Caco-2 (cell line): Measurements from ENCODE around the gene MYLK2. TPM values are rescaled to one million over a fixed set of nuclear protein-coding genes. Genes with fewer than 3 reads are reported as not detected.

ENCODE experiments used
- BruUV-seq: library from RNA; stranded (reverse); fragments of 400-500 nt; replicated peaks from 2 replicates; lab custom pipeline; 2021; lab: Mats Ljungman, UMichigan
- CTCF ChIA-PET: fragments of 300-600 bp; sonication (Branson Sonifier 250); formaldehyde crosslinking; loops from one replicate; lab custom pipeline; 2022; ENCODE audit warnings: antibody characterized with exemption; lab: Charles Lee
- POLR2A ChIA-PET: fragments of 300-600 bp; sonication (Branson Sonifier 250); formaldehyde crosslinking; loops from one replicate; lab custom pipeline; 2022; ENCODE audit warnings: antibody characterized with exemption; lab: Charles Lee
- DNase-seq, 2 experiments: peaks; one replicate each; pipeline versions ENCODE4 v3.0.0 to v3.0.0-alpha.2; 2020 to 2022
- H3K27me3 ChIP-seq: replicated peaks from 2 replicates; pipeline ENCODE4 v1.6.0; 2011; ENCODE audit warnings: low read length; ENCODE audit not compliant: control insufficient read depth, insufficient read depth
- H3K36me3 ChIP-seq: 2 replicates; pipeline ENCODE4 v1.5.1; 2011; ENCODE audit warnings: low read length; ENCODE audit not compliant: control insufficient read depth, insufficient read depth
- H3K4me1 ChIP-seq: fragments of 250-450 bp; sonication (Bioruptor Pico); 2 replicates; pipeline ENCODE4 v1.5.1; 2020; ENCODE audit warnings: mild to moderate bottlenecking
- H3K4me3 ChIP-seq: 2 replicates; pipeline ENCODE4 v1.5.1; 2011; ENCODE audit warnings: low read depth, mild to moderate bottlenecking, control low read depth, low read length
- H3K9me3 ChIP-seq: fragments of 250-450 bp; sonication (Bioruptor Pico); 2 replicates; pipeline ENCODE4 v1.5.1; 2020; ENCODE audit warnings: mild to moderate bottlenecking, moderate library complexity
- H3K27ac Mint-ChIP-seq: one replicate; pipeline ENCODE4 v1.8.0; 2022; ENCODE audit warnings: mixed read lengths; ENCODE audit not compliant: unreplicated experiment
- H3K27me3 Mint-ChIP-seq: one replicate; pipeline ENCODE4 v1.8.0; 2022; ENCODE audit warnings: mixed read lengths; ENCODE audit not compliant: insufficient read depth, unreplicated experiment
- H3K36me3 Mint-ChIP-seq: one replicate; pipeline ENCODE4 v1.8.0; 2022; ENCODE audit warnings: mild to moderate bottlenecking, mixed read lengths; ENCODE audit not compliant: insufficient read depth, unreplicated experiment
- H3K4me1 Mint-ChIP-seq: one replicate; pipeline ENCODE4 v1.8.0; 2022; ENCODE audit warnings: low read depth, mixed read lengths; ENCODE audit not compliant: unreplicated experiment
- H3K4me3 Mint-ChIP-seq: one replicate; pipeline ENCODE4 v1.8.0; 2022; ENCODE audit warnings: mild to moderate bottlenecking, moderate library complexity, mixed read lengths; ENCODE audit not compliant: unreplicated experiment
- H3K9me3 Mint-ChIP-seq: one replicate; pipeline ENCODE4 v1.8.0; 2022; ENCODE audit warnings: mixed read lengths; ENCODE audit not compliant: unreplicated experiment
- CTCF ChIP-seq, 2 experiments: fragments of 200-600 bp in 1 of 2; IDR thresholded peaks; 1 replicate in 1 of 2; 2 replicates in 1 of 2; pipeline versions ENCODE4 v1.5.1 to v1.8.0; 2011 to 2022; ENCODE audit warnings: antibody characterized with exemption in 1 of 2, control low read depth in 1 of 2, inconsistent platforms in 1 of 2, low read depth in 1 of 2, low read length in 1 of 2, mild to moderate bottlenecking in 1 of 2, moderate library complexity in 1 of 2; ENCODE audit not compliant: insufficient read depth in 1 of 2, severe bottlenecking in 1 of 2, unreplicated experiment in 1 of 2
- intact Hi-C: fragments of 100-400 bp; cut with micrococcal nuclease; formaldehyde crosslinking; loops from one replicate; pipeline ENCODE4 v1.10.0; 2022; ENCODE audit not compliant: unreplicated experiment
- total RNA-seq: library from RNA; stranded (reverse); gene quantifications from 2 replicates; pipeline ENCODE4 v1.2.3, GENCODE V29; 2022

The MYLK2 gene
- total RNA-seq, 1 experiment from 2014 or later = 0.91 TPM

GRCh38 chr20:31866221-31866620 is 47.1 kb downstream of the MYLK2 start:
- H3K36me3 Mint-ChIP-seq = peaks cover 6% of the 10 kb centered on the region
- no peak for DNase-seq
- H3K4me1 ChIP-seq = peaks cover 20% of the 10 kb centered on the region
- no peak overlapping the region for H3K4me3 Mint-ChIP-seq
- no peaks in the 10 kb centered on the region for H3K36me3 ChIP-seq
- TF ChIP-seq CTCF (IDR thresholded peaks at IDR 0.05; ENCODE audit: insufficient read depth in 1 of 2, low read depth in 1 of 2, low read length in 1 of 2, severe bottlenecking in 1 of 2, unreplicated experiment in 1 of 2) = no peak
- H3K4me3 ChIP-seq = no peak overlapping the region
- H3K4me1 Mint-ChIP-seq = peaks cover 14% of the 10 kb centered on the region
- CTCF ChIA-PET = no interaction called here
- no peak overlapping the region for H3K27ac Mint-ChIP-seq
- BruUV-seq = no TSS peak
- H3K9me3 ChIP-seq = no peaks in the 10 kb centered on the region
- H3K27me3 Mint-ChIP-seq = peaks cover 12% of the 10 kb centered on the region
- POLR2A ChIA-PET = no interaction called here
- no peaks in the 10 kb centered on the region for H3K9me3 Mint-ChIP-seq
- intact Hi-C loops = no loop called here
- no peaks in the 10 kb centered on the region for H3K27me3 ChIP-seq

GRCh38 chr20:31868853-31869672 is 49.9 kb downstream of the MYLK2 start:
- BruUV-seq = TSS peak; percentile 20
- peaks cover 22% of the 10 kb centered on the region for H3K27me3 Mint-ChIP-seq
- no peaks in the 10 kb centered on the region for H3K36me3 ChIP-seq
- peaks cover 15% of the 10 kb centered on the region for H3K4me1 Mint-ChIP-seq
- intact Hi-C loops = no loop called here
- no peaks in the 10 kb centered on the region for H3K9me3 Mint-ChIP-seq
- TF ChIP-seq CTCF (IDR thresholded peaks at IDR 0.05; ENCODE audit: insufficient read depth in 1 of 2, low read depth in 1 of 2, low read length in 1 of 2, severe bottlenecking in 1 of 2, unreplicated experiment in 1 of 2) = no peak
- H3K9me3 ChIP-seq = no peaks in the 10 kb centered on the region
- peak overlapping the region; percentile 96 for H3K4me3 Mint-ChIP-seq
- peak overlapping the region; percentile 64 for H3K27ac Mint-ChIP-seq
- DNase-seq = peak in 1 of 2 experiments; percentile 44
- no peaks in the 10 kb centered on the region for H3K36me3 Mint-ChIP-seq
- H3K4me1 ChIP-seq = peaks cover 15% of the 10 kb centered on the region
- H3K4me3 ChIP-seq = peak overlapping the region; percentile 56
- H3K27me3 ChIP-seq = no peaks in the 10 kb centered on the region
- ChIA-PET CTCF (interaction anchor here (0.9 to 1.4 kb wide), 3 partner anchors 13 to 46 kb away, joined by 3 to 4 read pairs (median 3); no protein-coding TSS in a partner anchor), POLR2A (no interaction called here)

GRCh38 chr20:31869673-31869941 is 50.5 kb downstream of the MYLK2 start:
- POLR2A ChIA-PET = no interaction called here
- DNase-seq = no peak
- peak overlapping the region; percentile 96 for H3K4me3 Mint-ChIP-seq
- CTCF ChIA-PET = interaction anchor here (0.6 to 2.2 kb wide), 4 partner anchors 17 to 82 kb away, joined by 3 to 7 read pairs (median 6); partner anchors contain the start of gene PDRG1
- no peak for TF ChIP-seq CTCF (IDR thresholded peaks at IDR 0.05; ENCODE audit: insufficient read depth in 1 of 2, low read depth in 1 of 2, low read length in 1 of 2, severe bottlenecking in 1 of 2, unreplicated experiment in 1 of 2)
- intact Hi-C loops = no loop called here
- H3K9me3 ChIP-seq = no peaks in the 10 kb centered on the region
- H3K4me1 Mint-ChIP-seq = peaks cover 15% of the 10 kb centered on the region
- H3K27me3 Mint-ChIP-seq = peaks cover 22% of the 10 kb centered on the region
- BruUV-seq = no TSS peak
- H3K27ac Mint-ChIP-seq = peak overlapping the region; percentile 64
- no peaks in the 10 kb centered on the region for H3K27me3 ChIP-seq
- H3K4me3 ChIP-seq = peak overlapping the region; percentile 56
- no peaks in the 10 kb centered on the region for H3K36me3 Mint-ChIP-seq
- H3K9me3 Mint-ChIP-seq = no peaks in the 10 kb centered on the region
- peaks cover 15% of the 10 kb centered on the region for H3K4me1 ChIP-seq
- no peaks in the 10 kb centered on the region for H3K36me3 ChIP-seq
